Endothelial cell of umbilical vein (primary cell): Measurements from ENCODE around the gene DDX10. TPM values are rescaled to one million over a fixed set of nuclear protein-coding genes. Genes with fewer than 3 reads are reported as not detected.

ENCODE experiments used
- BruUV-seq: library from RNA; stranded (reverse); fragments of 400-500 nt; replicated peaks from 2 replicates; lab custom pipeline; 2021; lab: Mats Ljungman, UMichigan
- CTCF ChIA-PET: fragments of 300-600, 350-600 bp; sonication (Branson Sonifier 250); formaldehyde crosslinking; loops from one replicate; lab custom pipeline; 2021; ENCODE audit warnings: antibody characterized with exemption, inconsistent platforms; lab: Charles Lee
- POLR2A ChIA-PET: fragments of 300-600, 350-600 bp; sonication (Branson Sonifier 250); formaldehyde crosslinking; loops from one replicate; lab custom pipeline; 2021; ENCODE audit warnings: antibody characterized with exemption, inconsistent platforms; lab: Charles Lee
- DNase-seq: peaks from one replicate; pipeline ENCODE4 v3.0.0-alpha.2; 2011; ENCODE audit warnings: low read depth, low spot score
- FAIRE-seq: peaks from 2 replicates; lab custom pipeline; 2011; peaks lifted over from hg19 to GRCh38; lab: Jason Lieb, UNC
- H2AFZ ChIP-seq: 2 replicates; pipeline ENCODE4 v1.6.0; 2012; ENCODE audit warnings: low read depth, low read length, control low read depth, inconsistent platforms
- H3K27ac ChIP-seq: 2 replicates; pipeline ENCODE4 v1.5.1; 2011; ENCODE audit warnings: low read depth, mild to moderate bottlenecking, control low read depth, low read length, moderate library complexity; ENCODE audit not compliant: insufficient read depth
- H3K27me3 ChIP-seq, 2 experiments: 2 replicates each; pipeline versions ENCODE4 v1.6.0 to v1.6.1; 2011; ENCODE audit warnings: low read length in 2 of 2, mixed read lengths in 1 of 2; ENCODE audit not compliant: control insufficient read depth in 2 of 2, insufficient read depth in 2 of 2
- H3K36me3 ChIP-seq, 2 experiments: 2 replicates in 1 of 2; 3 replicates in 1 of 2; pipeline ENCODE4 v1.5.1; 2011; ENCODE audit warnings: low read length in 2 of 2, mild to moderate bottlenecking in 1 of 2, moderate library complexity in 1 of 2; ENCODE audit not compliant: control insufficient read depth in 2 of 2, insufficient read depth in 2 of 2; ENCODE audit errors: extremely low read depth in 1 of 2
- H3K4me1 ChIP-seq: 3 replicates; pipeline ENCODE4 v1.5.1; 2011; ENCODE audit warnings: mild to moderate bottlenecking, low read length; ENCODE audit not compliant: control insufficient read depth, insufficient read depth; ENCODE audit errors: extremely low read depth
- H3K4me2 ChIP-seq: 2 replicates; pipeline ENCODE4 v1.6.1; 2011; ENCODE audit warnings: low read length, control low read depth, mixed read lengths; ENCODE audit not compliant: insufficient read depth
- H3K4me3 ChIP-seq, 3 experiments: fragments of 200-600 bp in 1 of 3; sonication (generic), shearing (Covaris generic) in 1 of 3; replicated peaks in 1 of 3; 2 replicates each; pipeline ENCODE4 v1.5.1; 2011 to 2016; ENCODE audit warnings: control low read depth in 3 of 3, low read length in 3 of 3, mild to moderate bottlenecking in 2 of 3, inconsistent platforms in 1 of 3, low read depth in 1 of 3, moderate library complexity in 1 of 3; ENCODE audit not compliant: insufficient read depth in 1 of 3
- H3K79me2 ChIP-seq: 2 replicates; pipeline ENCODE4 v1.6.0; 2012; ENCODE audit warnings: low read length, inconsistent platforms; ENCODE audit not compliant: control insufficient read depth, insufficient read depth
- H3K9ac ChIP-seq: replicated peaks from 2 replicates; pipeline ENCODE3; 2011; ENCODE audit warnings: low read length, control low read depth; ENCODE audit not compliant: insufficient read depth; ENCODE audit errors: extremely low read depth
- H3K9me1 ChIP-seq: replicated peaks from 3 replicates; pipeline ENCODE4 v1.6.0; 2011; ENCODE audit warnings: mild to moderate bottlenecking, low read length; ENCODE audit not compliant: control insufficient read depth, insufficient read depth; ENCODE audit errors: extremely low read depth
- H3K9me3 ChIP-seq: replicated peaks from 2 replicates; pipeline ENCODE4 v1.5.1; 2012; ENCODE audit warnings: low read length, inconsistent platforms; ENCODE audit not compliant: control insufficient read depth, insufficient read depth
- H4K20me1 ChIP-seq: replicated peaks from 2 replicates; pipeline ENCODE3; 2011; ENCODE audit warnings: mild to moderate bottlenecking, low read length; ENCODE audit not compliant: control insufficient read depth, insufficient read depth; ENCODE audit errors: extremely low read depth
- EZH2 ChIP-seq: IDR thresholded peaks from 2 replicates; pipeline ENCODE4 v1.6.1; 2012; ENCODE audit warnings: borderline replicate concordance, low read depth, mild to moderate bottlenecking, moderate library complexity, low read length, inconsistent platforms; ENCODE audit not compliant: severe bottlenecking
- FOS ChIP-seq: IDR thresholded peaks from 2 replicates; pipeline ENCODE4 v1.6.1; 2011; ENCODE audit warnings: mild to moderate bottlenecking, low read length, moderate library complexity, borderline replicate concordance; ENCODE audit not compliant: insufficient read depth
- GATA2 ChIP-seq: IDR thresholded peaks from 2 replicates; pipeline ENCODE4 v1.7.0; 2011; ENCODE audit warnings: low read depth, mild to moderate bottlenecking, moderate library complexity, mixed read lengths, low read length; ENCODE audit not compliant: insufficient read length, insufficient read depth
- JUN ChIP-seq: IDR thresholded peaks from 2 replicates; pipeline ENCODE4 v1.6.1; 2011; ENCODE audit warnings: borderline replicate concordance, low read depth; ENCODE audit not compliant: insufficient read length, insufficient read depth
- MYC ChIP-seq: IDR thresholded peaks from one replicate; pipeline ENCODE4 v1.6.1; 2011; ENCODE audit warnings: mild to moderate bottlenecking, low read depth, low read length
- POLR2A ChIP-seq: IDR thresholded peaks from 2 replicates; pipeline ENCODE4 v1.6.1; 2012; ENCODE audit warnings: low read depth, mild to moderate bottlenecking, control low read depth, low read length
- POLR2AphosphoS5 ChIP-seq: IDR thresholded peaks from 2 replicates; pipeline ENCODE4 v1.6.1; 2012; ENCODE audit warnings: low read depth, mild to moderate bottlenecking, control low read depth, low read length, moderate library complexity; ENCODE audit not compliant: insufficient read depth
- dilution Hi-C: fragments of 300-500 bp; cut with MboI; formaldehyde crosslinking; loops from one replicate; pipeline ENCODE4 v1.15.0; 2019; ENCODE audit warnings: low sequenced_read_pairs; ENCODE audit not compliant: extremely low pct_ligation_motif_present
- intact Hi-C: fragments of 100-400 bp; cut with micrococcal nuclease; formaldehyde crosslinking; loops from one replicate; pipeline ENCODE4 v1.10.0; 2022
- polyA plus RNA-seq, 4 experiments: library from polyadenylated mRNA; depleted of rRNA in 3 of 4; stranded (reverse) in 3 of 4; unstranded in 1 of 4; fragments of >200 nt; gene quantifications; 2 replicates each; pipeline versions ENCODE4 v1.2.1 to v1.2.3, GENCODE V29; 2011 to 2012; ENCODE audit warnings: missing spikeins in 1 of 4
- total RNA-seq: library from RNA; stranded (reverse); gene quantifications from 2 replicates; pipeline ENCODE4 v1.2.3, GENCODE V29; 2021
- TF ChIP-seq, protein P1 (sequence below), 2 donors: IDR thresholded peaks; 1 replicate in 1 of 2; 2 replicates in 1 of 2; pipeline ENCODE4 v1.5.1; 2011; ENCODE audit warnings: low read length in 2 of 2, mild to moderate bottlenecking in 2 of 2, moderate library complexity in 2 of 2, control low read depth in 1 of 2, inconsistent platforms in 1 of 2, low read depth in 1 of 2; ENCODE audit not compliant: insufficient read depth in 1 of 2; ENCODE audit errors: extremely low read depth in 1 of 2
- TF ChIP-seq, protein P2 (sequence below): IDR thresholded peaks from 2 replicates; pipeline ENCODE4 v1.6.1; 2011; ENCODE audit not compliant: insufficient read depth, insufficient read length

The DDX10 gene
- total and polyA plus RNA-seq, 2 donors (not counting 3 experiments of a cell fraction or from before 2014, with no cell fraction given) = 29.8 to 35.2 TPM

DNA sequence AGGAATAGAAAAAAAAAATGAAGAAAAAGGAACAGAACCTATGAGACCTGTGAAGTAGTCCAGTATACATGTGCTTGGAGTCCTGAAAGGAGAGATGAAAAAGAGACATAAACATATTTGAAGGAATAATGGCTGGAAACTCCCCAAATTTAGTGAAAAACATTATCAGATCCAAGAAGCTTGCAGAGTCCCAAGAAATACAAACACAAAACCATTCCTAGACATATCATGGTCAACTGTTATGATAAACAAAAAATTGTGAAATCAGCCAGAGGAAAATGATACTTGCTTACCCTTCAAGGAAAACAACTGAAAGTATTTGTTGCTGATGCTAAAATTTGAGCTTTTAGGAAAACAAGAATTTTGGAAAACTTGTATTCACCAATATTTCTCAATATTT, 250.1 kb downstream of the DDX10 start:
- no peak overlapping the region for H2AFZ ChIP-seq
- H3K9me3 ChIP-seq = no peaks in the 10 kb centered on the region
- H3K9me1 ChIP-seq = no peaks in the 10 kb centered on the region
- no peak overlapping the region for H3K4me3 ChIP-seq
- POLR2A ChIA-PET = no interaction called here
- peaks cover 4% of the 10 kb centered on the region for H3K4me1 ChIP-seq
- intact Hi-C loops (no loop called here), dilution Hi-C loops (no loop called here)
- BruUV-seq = no TSS peak
- H3K27me3 ChIP-seq = no peaks in the 10 kb centered on the region
- CTCF ChIA-PET = interaction anchor here (1.1 to 3.3 kb wide), 8 partner anchors 8 to 218 kb away, joined by 3 to 11 read pairs (median 4); no protein-coding TSS in a partner anchor
- DNase-seq = no peak
- no peak overlapping the region for H3K4me2 ChIP-seq
- H3K79me2 ChIP-seq = no peaks in the 10 kb centered on the region
- H4K20me1 ChIP-seq = no peaks in the 10 kb centered on the region
- H3K27ac ChIP-seq = no peak overlapping the region
- TF ChIP-seq, protein P1, sequence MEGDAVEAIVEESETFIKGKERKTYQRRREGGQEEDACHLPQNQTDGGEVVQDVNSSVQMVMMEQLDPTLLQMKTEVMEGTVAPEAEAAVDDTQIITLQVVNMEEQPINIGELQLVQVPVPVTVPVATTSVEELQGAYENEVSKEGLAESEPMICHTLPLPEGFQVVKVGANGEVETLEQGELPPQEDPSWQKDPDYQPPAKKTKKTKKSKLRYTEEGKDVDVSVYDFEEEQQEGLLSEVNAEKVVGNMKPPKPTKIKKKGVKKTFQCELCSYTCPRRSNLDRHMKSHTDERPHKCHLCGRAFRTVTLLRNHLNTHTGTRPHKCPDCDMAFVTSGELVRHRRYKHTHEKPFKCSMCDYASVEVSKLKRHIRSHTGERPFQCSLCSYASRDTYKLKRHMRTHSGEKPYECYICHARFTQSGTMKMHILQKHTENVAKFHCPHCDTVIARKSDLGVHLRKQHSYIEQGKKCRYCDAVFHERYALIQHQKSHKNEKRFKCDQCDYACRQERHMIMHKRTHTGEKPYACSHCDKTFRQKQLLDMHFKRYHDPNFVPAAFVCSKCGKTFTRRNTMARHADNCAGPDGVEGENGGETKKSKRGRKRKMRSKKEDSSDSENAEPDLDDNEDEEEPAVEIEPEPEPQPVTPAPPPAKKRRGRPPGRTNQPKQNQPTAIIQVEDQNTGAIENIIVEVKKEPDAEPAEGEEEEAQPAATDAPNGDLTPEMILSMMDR (IDR thresholded peaks at IDR 0.05; ENCODE audit: extremely low read depth in 1 of 2, insufficient read depth in 1 of 2, low read depth in 1 of 2, low read length in 2 of 2) = no peak
- TF ChIP-seq POLR2AphosphoS5 = no peak
- no peak for TF ChIP-seq GATA2
- TF ChIP-seq JUN = no peak
- TF ChIP-seq POLR2A = no peak
- TF ChIP-seq MYC = no peak
- TF ChIP-seq, protein P2, sequence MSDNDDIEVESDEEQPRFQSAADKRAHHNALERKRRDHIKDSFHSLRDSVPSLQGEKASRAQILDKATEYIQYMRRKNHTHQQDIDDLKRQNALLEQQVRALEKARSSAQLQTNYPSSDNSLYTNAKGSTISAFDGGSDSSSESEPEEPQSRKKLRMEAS = no peak
- no peak for TF ChIP-seq FOS
- no peak for TF ChIP-seq EZH2
- no peak for FAIRE-seq
- no peaks in the 10 kb centered on the region for H3K36me3 ChIP-seq
- H3K9ac ChIP-seq = no peak overlapping the region
